ENCODE measurements around the gene FCHSD1. TPM values are rescaled to one million over a fixed set of nuclear protein-coding genes. Genes with fewer than 3 reads are reported as not detected.

FCHSD1 gene
- total RNA-seq, 2 experiments from 2014 or later: 31.9 to 55.3 TPM

DNA sequence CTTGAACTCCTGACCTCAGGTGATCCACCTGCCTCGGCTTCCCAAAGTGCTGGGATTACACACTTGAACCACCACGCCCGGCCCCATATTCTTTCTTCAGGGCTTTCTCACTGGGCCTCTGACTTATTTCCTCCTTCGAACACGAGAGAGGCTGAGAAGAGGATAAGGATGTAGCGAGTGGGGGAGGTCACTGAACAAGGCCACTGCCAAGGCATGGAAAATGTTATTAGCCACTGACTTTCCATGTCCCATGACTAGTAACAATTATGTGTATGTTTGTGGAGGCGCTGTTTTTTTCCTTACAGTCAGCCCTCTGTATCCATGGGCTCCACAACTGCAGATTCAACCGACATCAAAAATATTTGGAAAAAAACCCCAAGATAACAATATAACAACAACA lies 12.3 kb upstream of the FCHSD1 start:
- H3K4me2 ChIP-seq (ENCODE audit: low read length): no peak overlapping the region
- CTCF ChIA-PET (ENCODE audit: unreplicated experiment): no interaction called here
- H3K4me1 ChIP-seq (ENCODE audit: insufficient read depth, low read length, poor library complexity, severe bottlenecking): no peaks in the 10 kb centered on the region
- H3K4me3 ChIP-seq (ENCODE audit: low read depth, low read length, poor library complexity, severe bottlenecking): no peak overlapping the region
- no peaks in the 10 kb centered on the region for H3K79me2 ChIP-seq (ENCODE audit: insufficient read depth, low read depth, low read length)
- H3K36me3 ChIP-seq (ENCODE audit: insufficient read depth, low read length): no peaks in the 10 kb centered on the region
- POLR2A ChIA-PET: interaction anchor here (1.5 kb wide), 1 partner anchor 13 kb away, joined by 3 read pairs; the partner anchor contains the start of gene FCHSD1
- no peak for TF ChIP-seq EZH2phosphoT487 (IDR thresholded peaks at IDR 0.05; ENCODE audit: borderline replicate concordance, low read depth, low read length)
- TF ChIP-seq, protein P1, sequence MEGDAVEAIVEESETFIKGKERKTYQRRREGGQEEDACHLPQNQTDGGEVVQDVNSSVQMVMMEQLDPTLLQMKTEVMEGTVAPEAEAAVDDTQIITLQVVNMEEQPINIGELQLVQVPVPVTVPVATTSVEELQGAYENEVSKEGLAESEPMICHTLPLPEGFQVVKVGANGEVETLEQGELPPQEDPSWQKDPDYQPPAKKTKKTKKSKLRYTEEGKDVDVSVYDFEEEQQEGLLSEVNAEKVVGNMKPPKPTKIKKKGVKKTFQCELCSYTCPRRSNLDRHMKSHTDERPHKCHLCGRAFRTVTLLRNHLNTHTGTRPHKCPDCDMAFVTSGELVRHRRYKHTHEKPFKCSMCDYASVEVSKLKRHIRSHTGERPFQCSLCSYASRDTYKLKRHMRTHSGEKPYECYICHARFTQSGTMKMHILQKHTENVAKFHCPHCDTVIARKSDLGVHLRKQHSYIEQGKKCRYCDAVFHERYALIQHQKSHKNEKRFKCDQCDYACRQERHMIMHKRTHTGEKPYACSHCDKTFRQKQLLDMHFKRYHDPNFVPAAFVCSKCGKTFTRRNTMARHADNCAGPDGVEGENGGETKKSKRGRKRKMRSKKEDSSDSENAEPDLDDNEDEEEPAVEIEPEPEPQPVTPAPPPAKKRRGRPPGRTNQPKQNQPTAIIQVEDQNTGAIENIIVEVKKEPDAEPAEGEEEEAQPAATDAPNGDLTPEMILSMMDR (conservative IDR thresholded peaks at IDR 0.05; ENCODE audit: low read length): no peak
- DNase-seq (ENCODE audit: low spot score): no peak
- intact Hi-C loops (cut with micrococcal nuclease; ENCODE audit: unreplicated experiment): no loop called here
- no peaks in the 10 kb centered on the region for H3K9me2 ChIP-seq (ENCODE audit: insufficient read depth, low read length)
- no TSS peak for BruUV-seq (replicated peaks)
- H3K9me3 ChIP-seq (ENCODE audit: low read length): no peaks in the 10 kb centered on the region
- no peak overlapping the region for H3K27ac ChIP-seq (ENCODE audit: low read depth, low read length, poor library complexity, severe bottlenecking)
- no peak overlapping the region for H2AFZ ChIP-seq (ENCODE audit: low read length)
- no peaks in the 10 kb centered on the region for H4K20me1 ChIP-seq (ENCODE audit: insufficient read depth, low read length)

- intact Hi-C loops (cut with micrococcal nuclease; ENCODE audit: unreplicated experiment): no loop called here
- BruUV-seq (replicated peaks): no TSS peak
- no peak for TF ChIP-seq EZH2phosphoT487 (IDR thresholded peaks at IDR 0.05; ENCODE audit: borderline replicate concordance, low read depth, low read length)
- TF ChIP-seq, protein P1 (conservative IDR thresholded peaks at IDR 0.05; ENCODE audit: low read length): no peak
- H3K9me2 ChIP-seq (ENCODE audit: insufficient read depth, low read length): no peaks in the 10 kb centered on the region
- DNase-seq (ENCODE audit: low spot score): no peak
- H3K36me3 ChIP-seq (ENCODE audit: insufficient read depth, low read length): no peaks in the 10 kb centered on the region
- H4K20me1 ChIP-seq (ENCODE audit: insufficient read depth, low read length): no peaks in the 10 kb centered on the region
- H3K4me1 ChIP-seq (ENCODE audit: insufficient read depth, low read length, poor library complexity, severe bottlenecking): no peaks in the 10 kb centered on the region
- no peak overlapping the region for H3K27ac ChIP-seq (ENCODE audit: low read depth, low read length, poor library complexity, severe bottlenecking)
- no peak overlapping the region for H3K4me3 ChIP-seq (ENCODE audit: low read depth, low read length, poor library complexity, severe bottlenecking)
- no peak overlapping the region for H3K4me2 ChIP-seq (ENCODE audit: low read length)
- no peaks in the 10 kb centered on the region for H3K9me3 ChIP-seq (ENCODE audit: low read length)
- CTCF ChIA-PET (ENCODE audit: unreplicated experiment): no interaction called here
- H2AFZ ChIP-seq (ENCODE audit: low read length): no peak overlapping the region
- POLR2A ChIA-PET: interaction anchor here (1.5 kb wide), 1 partner anchor 11 kb away, joined by 3 read pairs; the partner anchor contains the start of gene FCHSD1
- H3K79me2 ChIP-seq (ENCODE audit: insufficient read depth, low read depth, low read length): no peaks in the 10 kb centered on the region
These were observed 10.8 kb upstream of the FCHSD1 start for GRCh38 chr5:141662028-141662427.

- H3K27ac ChIP-seq (ENCODE audit: low read depth, low read length, poor library complexity, severe bottlenecking): no peak overlapping the region
- no peaks in the 10 kb centered on the region for H3K9me2 ChIP-seq (ENCODE audit: insufficient read depth, low read length)
- intact Hi-C loops (cut with micrococcal nuclease; ENCODE audit: unreplicated experiment): no loop called here
- no peaks in the 10 kb centered on the region for H4K20me1 ChIP-seq (ENCODE audit: insufficient read depth, low read length)
- no peaks in the 10 kb centered on the region for H3K9me3 ChIP-seq (ENCODE audit: low read length)
- H3K79me2 ChIP-seq (ENCODE audit: insufficient read depth, low read depth, low read length): no peaks in the 10 kb centered on the region
- no peak overlapping the region for H3K4me2 ChIP-seq (ENCODE audit: low read length)
- no peak overlapping the region for H3K4me3 ChIP-seq (ENCODE audit: low read depth, low read length, poor library complexity, severe bottlenecking)
- H3K36me3 ChIP-seq (ENCODE audit: insufficient read depth, low read length): no peaks in the 10 kb centered on the region
- H3K4me1 ChIP-seq (ENCODE audit: insufficient read depth, low read length, poor library complexity, severe bottlenecking): no peaks in the 10 kb centered on the region
- no TSS peak for BruUV-seq (replicated peaks)
- ChIA-PET POLR2A (no interaction called here), CTCF (ENCODE audit: unreplicated experiment) (interaction anchor here (1.5 kb wide), 1 partner anchor 18 kb away, joined by 4 read pairs; no protein-coding TSS in a partner anchor)
- no peak for DNase-seq (ENCODE audit: low spot score)
- TF ChIP-seq, protein P1 (conservative IDR thresholded peaks at IDR 0.05; ENCODE audit: low read length): no peak
- no peak for TF ChIP-seq EZH2phosphoT487 (IDR thresholded peaks at IDR 0.05; ENCODE audit: borderline replicate concordance, low read depth, low read length)
- H2AFZ ChIP-seq (ENCODE audit: low read length): no peak overlapping the region
These were observed 6.8 kb upstream of the FCHSD1 start for GRCh38 chr5:141657937-141658545.

All from OCI-LY7 (cell line).